ENCODE data around the gene STIM1.

Gene STIM1

GRCh38 chr11:3956038-3956437 lies 100.6 kb downstream of the STIM1 start:
- no peak for DNase-seq

GRCh38 chr11:3956748-3957147 lies 101.3 kb downstream of the STIM1 start:
- no peak for DNase-seq

DNA sequence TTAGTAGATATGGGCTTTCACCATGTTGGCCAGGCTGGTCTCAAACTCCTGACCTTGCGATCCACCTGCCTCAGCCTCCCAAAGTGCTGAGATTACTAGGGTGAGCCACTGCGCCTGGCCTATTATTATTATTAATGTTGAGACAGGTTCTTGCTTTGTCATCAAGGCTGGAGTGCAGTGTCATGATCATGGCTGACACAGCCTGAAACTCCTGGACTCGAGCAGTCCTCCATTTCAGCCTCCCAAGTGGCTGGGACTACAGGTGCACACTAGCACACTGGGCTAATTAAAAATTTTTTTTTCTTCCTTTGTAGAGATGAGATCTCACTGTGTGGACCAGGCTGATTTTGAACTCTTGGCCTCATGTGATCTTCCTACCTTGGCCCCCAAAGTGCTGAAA lies 102.0 kb downstream of the STIM1 start:
- no peak for DNase-seq

DNA sequence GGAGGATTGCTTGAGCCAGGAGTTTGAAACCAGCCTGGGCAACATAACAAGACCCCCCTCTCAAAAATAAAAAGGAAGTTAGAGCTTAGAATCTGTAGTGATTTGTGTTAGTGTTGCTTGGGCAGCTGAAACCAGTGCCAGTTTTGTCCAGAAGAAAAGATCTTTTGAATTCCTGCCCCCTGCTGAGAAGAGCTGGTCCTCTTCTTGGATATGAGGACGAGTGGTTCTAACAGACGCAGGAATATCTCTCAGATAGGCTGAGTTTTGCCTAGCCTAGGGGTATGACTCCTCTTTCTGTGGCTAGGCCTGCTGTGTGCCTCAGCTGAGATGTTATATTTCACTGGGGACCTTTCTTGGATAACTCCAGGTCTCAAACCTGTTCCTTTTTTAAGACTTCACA lies 102.8 kb downstream of the STIM1 start:
- no peak for DNase-seq

DNA sequence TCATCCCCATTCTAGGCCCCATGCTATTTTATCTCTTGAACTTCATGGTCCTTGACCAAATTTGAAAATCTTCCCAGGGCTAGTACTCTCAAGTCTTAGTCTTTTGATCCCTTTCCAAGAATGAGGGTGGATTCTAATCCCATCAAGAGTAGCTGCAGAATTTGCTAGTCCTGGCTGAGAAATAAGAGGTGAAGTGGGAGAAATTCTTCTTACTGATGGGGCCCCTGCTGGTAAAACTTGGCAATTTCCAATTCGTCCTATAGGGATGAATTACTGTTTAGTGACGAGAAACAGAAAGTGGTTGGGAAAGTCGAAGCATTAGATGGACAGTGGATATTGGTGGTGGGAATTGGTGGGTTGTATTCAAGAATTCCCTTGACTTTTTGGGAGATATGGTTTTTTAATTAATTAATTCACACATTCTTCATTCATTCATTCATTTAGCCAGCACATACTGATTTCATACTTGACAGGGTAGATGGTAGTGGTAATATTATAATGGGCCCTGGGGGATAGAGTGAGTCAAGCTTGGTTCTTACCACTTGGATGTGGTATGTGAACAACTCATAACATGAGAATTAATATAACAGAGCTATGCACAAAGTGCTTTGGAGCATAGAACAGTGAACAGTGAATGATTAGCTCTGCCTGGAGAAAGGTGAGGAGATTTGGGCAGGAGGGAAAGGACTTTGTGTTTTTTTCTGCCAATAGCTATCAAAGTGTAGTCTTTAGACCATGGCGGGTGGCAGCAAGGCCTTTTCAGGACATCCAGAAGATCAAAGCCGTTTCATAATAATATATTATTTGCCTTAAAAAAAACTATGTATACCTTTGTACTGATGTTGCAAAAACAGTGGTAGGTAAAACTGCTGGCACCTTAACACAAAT lies 103.8 kb downstream of the STIM1 start:
- no peak for DNase-seq

DNA sequence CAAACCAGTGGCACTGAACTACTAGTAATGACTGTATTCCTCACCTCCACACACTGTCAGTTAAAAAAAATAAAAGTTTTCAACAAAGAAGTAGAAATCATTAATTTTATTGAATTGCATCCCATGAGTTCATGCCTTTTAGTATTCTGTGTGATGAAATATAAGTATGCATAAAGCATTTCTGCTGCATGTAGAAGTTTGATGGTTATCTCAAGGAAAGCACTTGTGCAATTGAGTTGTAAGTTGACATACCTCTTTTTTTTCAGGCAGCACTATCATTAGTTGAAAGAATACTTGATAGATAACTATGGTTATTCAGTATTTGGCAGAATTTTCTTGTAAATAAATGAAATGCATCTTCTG lies 104.4 kb downstream of the STIM1 start:
- DNase-seq, result no peak

DNA sequence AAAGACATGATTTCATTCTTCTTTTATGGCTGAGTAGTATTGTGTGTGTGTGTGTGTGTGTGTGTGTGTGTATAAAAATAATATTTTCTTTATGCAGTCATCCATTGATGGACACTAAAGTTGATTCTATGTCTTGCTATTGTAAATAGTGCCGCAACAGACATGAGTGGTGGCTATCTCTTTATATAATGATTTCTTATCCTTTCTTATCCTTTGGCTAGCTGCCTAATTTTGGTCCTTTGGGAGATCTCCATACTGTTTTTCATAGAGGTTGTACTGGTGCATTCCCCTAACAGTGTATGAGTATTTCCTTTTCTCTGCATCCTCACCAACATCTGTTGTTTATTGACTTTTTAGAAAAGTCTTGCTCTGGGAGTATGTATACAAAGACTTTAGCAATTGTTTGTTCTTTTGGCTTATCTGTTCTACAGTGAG lies 107.0 kb downstream of the STIM1 start:
- DNase-seq, result no peak

- DNase-seq, result no peak
These were observed 108.6 kb downstream of the STIM1 start for GRCh38 chr11:3964056-3964455.

GRCh38 chr11:3964935-3965604 lies 109.6 kb downstream of the STIM1 start:
- DNase-seq, result no peak

- no peak for DNase-seq
These were observed 112.2 kb downstream of the STIM1 start for GRCh38 chr11:3967695-3968094.

DNA sequence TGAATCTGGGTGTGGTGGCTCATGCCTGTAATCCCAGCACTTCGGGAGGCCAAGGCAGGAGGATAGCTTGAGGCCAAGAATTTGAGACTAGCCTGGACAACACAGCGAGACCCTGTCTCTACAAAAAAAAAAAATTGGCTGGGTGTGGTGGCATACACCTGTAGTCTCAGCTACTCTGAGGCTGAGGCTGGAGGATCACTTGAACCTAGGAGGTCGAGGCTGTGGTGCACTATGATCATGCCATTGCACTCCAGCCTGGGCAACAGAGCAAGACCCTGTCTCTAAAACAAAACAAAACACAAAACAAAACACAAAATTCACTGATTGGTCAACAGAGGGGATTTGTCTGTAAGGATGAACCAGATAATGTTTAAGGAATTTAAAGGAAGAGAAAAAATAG lies 113.7 kb downstream of the STIM1 start:
- no peak for DNase-seq

GRCh38 chr11:3969613-3970012 lies 114.1 kb downstream of the STIM1 start:
- DNase-seq, result no peak

DNA sequence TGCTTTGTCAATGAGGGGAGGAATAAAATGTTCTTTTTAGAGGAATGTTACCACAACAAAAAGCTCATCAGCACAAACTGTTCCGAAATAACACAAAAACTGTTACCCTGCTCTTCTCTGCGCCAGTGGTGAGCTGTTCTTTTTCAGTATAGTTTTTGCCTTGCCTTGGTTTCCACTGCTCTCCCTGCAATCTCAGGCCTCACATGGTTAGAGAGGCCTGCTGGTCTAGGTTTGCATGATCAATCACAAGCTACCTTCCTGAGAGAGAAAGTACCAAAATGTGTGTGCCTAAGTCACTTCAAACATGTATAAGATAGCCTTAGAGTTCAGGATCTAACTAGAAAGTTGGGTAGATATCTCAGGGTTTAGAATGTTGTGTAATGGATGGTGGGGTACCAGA lies 114.6 kb downstream of the STIM1 start:
- DNase-seq, result no peak

GRCh38 chr11:3971756-3972404 lies 116.4 kb downstream of the STIM1 start:
- no peak for DNase-seq

DNA sequence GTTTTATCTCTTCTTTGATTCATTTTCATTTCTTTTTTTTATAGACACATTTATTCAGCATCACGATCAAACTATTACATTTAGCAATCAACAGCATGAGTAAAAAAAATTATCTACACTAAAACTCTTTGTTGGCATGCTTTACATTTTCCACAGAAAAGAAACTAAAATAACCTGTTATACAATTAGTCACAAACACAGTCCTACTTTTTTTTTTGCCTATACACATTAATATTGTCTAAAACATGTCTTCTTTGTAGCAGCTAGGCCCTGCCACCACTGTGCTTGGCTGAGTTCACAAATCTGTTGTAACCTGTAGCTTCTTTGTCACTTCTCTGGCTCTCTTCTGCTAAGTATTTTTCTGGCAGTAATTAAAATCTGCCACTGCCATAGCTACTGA lies 117.0 kb downstream of the STIM1 start:
- no peak for DNase-seq

- no peak for DNase-seq
These were observed 121.6 kb downstream of the STIM1 start for GRCh38 chr11:3977078-3977477.

GRCh38 chr11:3981084-3981633 lies 125.7 kb downstream of the STIM1 start:
- DNase-seq, result no peak

DNA sequence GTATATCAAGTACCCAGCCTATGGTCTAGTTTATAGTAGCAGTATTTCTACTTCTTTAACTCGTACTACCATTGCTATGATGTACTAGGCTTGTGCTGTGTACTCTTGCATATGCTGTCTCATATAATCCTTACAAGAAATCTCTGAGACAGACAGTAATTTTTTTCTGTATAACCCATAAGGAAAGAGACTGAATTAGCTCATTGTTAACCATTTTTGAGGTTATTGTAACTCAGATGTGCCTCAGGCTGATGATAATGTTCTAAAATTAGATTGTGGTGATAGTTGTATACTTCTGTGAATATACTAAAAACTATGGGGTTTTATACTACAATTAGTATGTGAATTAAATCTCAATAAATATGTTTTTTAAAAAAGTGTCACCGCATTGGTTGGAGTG lies 127.0 kb downstream of the STIM1 start:
- no peak for DNase-seq

DNA sequence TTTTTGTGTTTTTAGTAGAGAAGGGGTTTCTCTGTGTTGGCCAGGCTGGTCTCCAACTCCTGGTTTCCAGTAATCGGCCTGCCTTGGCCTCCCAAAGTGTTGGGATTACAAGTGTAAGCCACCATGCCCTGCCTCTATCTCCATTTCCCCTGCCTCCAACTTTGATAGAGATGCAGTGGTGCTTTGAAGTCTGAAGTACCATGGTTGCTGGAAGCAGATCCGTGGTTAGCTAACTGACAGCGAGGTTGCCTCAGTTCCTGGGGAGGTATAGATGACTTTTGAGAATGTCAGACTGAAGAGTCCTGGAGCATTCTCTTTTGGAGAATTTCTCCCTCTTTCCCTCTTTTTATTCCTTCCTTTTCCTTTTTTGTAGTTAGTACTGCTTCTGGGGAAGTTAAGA lies 127.6 kb downstream of the STIM1 start:
- DNase-seq, result no peak

DNA sequence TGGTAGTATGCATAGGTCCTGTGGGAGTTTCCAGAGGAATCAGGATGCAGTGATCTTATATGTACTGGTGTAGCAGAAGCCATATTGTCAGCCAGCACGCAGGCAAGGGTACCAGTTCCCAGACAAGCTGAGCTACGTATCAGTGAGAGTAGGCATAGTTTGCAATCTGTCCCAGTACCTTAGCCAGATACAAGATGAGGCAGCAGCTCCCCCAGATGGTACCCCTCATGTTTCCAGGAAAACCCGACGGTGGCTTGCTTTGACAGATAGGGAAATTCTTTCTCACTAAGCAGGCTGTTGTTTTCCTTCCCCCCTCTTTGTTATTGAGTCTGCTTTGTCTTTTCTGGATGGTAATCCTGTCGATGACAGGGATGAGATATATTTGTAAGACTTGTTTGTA lies 129.4 kb downstream of the STIM1 start:
- no peak for DNase-seq

DNA sequence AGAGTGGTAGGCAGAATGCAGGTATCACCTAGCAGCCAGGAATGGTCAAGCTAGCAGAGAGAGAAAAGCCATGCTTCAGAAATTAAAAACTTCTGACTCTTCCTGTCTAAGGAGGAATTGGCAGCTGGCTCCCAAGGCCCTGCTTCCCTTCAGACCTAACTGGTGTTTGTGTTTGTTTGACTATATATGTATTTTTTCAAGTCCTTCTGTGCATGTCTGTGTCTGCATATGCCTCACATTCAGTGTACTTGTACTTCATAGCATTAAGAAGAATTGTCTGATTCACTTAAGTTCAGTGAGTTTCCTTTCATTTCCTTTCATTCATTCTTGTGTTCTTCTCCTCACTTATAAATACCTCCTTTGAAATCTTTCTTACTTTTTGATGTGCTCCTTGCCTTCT lies 130.2 kb downstream of the STIM1 start:
- DNase-seq, result no peak

- DNase-seq, result no peak
These were observed 130.8 kb downstream of the STIM1 start for GRCh38 chr11:3986301-3986700.

- DNase-seq, result no peak
These were observed 133.9 kb downstream of the STIM1 start for GRCh38 chr11:3989276-3989920.

Data from NCI-H526 treated with DMSO at 0.1 percent for 48 hours (cell line).